ENCODE results near the gene AOC3. TPM values are rescaled to one million over a fixed set of nuclear protein-coding genes. Genes with fewer than 3 reads are reported as not detected.
"Not testable (repeated sequence)": the region's sequence is repeated elsewhere in the genome, so short reads cannot be mapped to it uniquely, and the experiment has no call there.

The AOC3 gene
- total RNA-seq, 1 experiment from 2014 or later: 0.11 TPM

DNA sequence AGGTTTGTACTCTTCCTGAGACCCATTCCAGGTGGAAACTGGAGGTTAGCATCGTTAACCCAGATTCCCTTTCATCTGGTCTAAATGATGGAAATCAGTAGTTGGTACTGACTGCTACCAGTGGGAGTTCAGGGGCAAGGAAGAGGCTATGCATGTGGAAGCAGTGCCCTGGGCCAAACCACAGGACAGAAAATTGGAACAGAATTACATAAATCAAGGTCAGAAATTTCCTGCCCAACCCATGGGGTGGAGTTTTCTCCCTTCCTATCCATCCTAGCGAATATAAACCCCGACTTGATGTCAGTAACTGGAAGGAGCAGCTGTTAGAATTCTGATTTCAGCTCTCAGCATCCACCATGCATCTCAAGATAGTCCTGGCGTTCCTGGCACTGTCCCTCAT lies 6.7 kb upstream of the AOC3 start, which contains the start of gene AOC2:
Gene AOC2 (plus strand): TSS at position 310 of the 400 bp plus-strand sequence. CDS start 47 bp downstream, at position 357.
- DNase-seq (ENCODE audit: low read depth): no peak

DNA sequence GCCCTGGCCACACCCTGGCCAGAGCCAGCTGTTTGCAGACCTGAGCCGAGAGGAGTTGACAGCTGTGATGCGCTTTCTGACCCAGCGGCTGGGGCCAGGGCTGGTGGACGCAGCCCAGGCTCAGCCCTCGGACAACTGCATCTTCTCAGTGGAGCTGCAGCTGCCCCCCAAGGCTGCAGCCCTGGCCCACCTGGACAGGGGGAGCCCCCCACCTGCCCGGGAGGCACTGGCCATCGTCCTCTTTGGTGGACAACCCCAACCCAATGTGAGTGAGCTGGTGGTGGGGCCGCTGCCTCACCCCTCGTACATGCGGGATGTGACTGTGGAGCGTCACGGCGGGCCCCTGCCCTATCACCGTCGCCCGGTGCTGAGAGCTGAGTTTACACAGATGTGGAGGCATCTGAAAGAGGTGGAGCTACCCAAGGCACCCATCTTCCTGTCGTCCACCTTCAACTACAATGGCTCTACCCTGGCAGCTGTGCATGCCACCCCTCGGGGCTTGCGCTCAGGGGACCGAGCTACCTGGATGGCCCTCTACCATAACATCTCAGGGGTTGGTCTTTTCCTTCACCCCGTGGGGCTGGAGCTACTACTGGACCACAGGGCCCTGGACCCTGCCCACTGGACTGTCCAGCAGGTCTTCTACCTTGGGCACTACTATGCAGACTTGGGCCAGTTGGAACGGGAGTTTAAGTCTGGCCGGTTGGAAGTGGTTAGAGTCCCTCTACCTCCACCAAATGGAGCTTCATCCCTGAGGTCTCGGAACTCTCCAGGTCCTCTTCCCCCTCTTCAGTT lies 6.0 kb upstream of the AOC3 start:
- DNase-seq (ENCODE audit: low read depth): no peak

GRCh38 chr17:42845556-42845917 lies 5.5 kb upstream of the AOC3 start:
- no peak for DNase-seq (ENCODE audit: low read depth)

- DNase-seq (ENCODE audit: low read depth): peak; percentile 34
These were observed 4.9 kb upstream of the AOC3 start for GRCh38 chr17:42845918-42846593.

- DNase-seq (ENCODE audit: low read depth): no peak
These were observed 4.3 kb upstream of the AOC3 start for GRCh38 chr17:42846594-42847280.

GRCh38 chr17:42848093-42848492 lies 2.9 kb upstream of the AOC3 start:
- no peak for DNase-seq (ENCODE audit: low read depth)

GRCh38 chr17:42849031-42849430 lies 2.0 kb upstream of the AOC3 start:
- DNase-seq (ENCODE audit: low read depth): no peak

DNA sequence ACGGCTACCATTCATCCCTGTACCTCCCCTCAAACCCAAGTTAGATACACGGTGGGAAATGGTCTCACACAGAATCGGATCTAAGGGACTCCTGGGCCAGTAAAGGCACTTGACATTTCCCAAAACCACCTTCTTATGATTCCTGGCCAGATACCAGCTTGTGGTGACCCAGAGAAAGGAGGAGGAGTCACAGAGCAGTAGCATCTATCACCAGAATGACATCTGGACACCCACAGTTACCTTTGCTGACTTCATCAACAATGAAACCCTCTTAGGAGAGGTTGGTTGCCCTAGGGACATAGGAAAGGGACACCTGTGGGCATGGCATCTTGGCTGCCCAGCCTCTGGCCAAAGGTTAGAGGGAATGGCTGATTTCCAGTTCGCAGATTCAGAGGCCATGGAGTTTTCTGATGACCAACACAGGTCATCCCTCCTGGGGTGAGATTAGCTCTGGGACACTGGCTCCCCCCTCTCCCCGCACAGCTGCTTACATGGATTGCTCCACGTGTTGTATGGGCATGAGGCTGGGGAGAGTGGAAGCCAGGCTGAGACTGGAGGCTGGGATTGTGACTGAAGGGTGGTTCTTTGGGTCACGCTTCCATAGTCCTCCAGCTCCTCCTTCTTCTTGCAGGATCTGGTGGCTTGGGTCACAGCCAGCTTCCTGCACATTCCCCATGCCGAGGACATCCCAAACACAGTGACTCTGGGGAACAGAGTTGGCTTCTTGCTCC lies 1.4 kb upstream of the AOC3 start:
- DNase-seq (ENCODE audit: low read depth): no peak

GRCh38 chr17:42851371-42852240 lies 607 bp downstream of the AOC3 start:
- DNase-seq (ENCODE audit: low read depth): not testable (repeated sequence)

DNA sequence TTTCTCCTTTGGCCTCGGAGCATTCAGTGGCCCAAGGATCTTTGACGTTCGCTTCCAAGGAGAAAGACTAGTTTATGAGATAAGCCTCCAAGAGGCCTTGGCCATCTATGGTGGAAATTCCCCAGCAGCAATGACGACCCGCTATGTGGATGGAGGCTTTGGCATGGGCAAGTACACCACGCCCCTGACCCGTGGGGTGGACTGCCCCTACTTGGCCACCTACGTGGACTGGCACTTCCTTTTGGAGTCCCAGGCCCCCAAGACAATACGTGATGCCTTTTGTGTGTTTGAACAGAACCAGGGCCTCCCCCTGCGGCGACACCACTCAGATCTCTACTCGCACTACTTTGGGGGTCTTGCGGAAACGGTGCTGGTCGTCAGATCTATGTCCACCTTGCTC lies 1.4 kb downstream of the AOC3 start:
- no peak for DNase-seq (ENCODE audit: low read depth)

- DNase-seq (ENCODE audit: low read depth): no peak
These were observed 2.0 kb downstream of the AOC3 start for GRCh38 chr17:42853004-42853403.

DNA sequence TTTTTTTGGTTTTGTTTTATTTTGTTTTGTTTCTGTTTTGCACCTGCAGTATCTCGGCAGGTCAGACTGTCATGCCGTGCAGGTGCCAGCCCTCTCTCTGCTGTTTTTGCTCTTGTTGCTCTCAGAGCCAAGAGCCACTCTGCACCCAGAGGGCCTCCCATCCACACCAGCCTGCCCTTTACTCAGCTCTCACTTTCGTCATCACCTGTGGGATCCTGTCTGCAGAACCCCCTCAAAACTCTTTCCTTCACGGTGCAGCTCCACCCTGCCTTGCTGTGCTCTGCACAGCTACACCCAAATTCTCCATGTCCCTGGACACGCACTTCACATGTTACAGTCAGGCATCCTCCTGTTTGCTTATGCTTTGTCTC lies 2.6 kb downstream of the AOC3 start:
- DNase-seq (ENCODE audit: low read depth): no peak

DNA sequence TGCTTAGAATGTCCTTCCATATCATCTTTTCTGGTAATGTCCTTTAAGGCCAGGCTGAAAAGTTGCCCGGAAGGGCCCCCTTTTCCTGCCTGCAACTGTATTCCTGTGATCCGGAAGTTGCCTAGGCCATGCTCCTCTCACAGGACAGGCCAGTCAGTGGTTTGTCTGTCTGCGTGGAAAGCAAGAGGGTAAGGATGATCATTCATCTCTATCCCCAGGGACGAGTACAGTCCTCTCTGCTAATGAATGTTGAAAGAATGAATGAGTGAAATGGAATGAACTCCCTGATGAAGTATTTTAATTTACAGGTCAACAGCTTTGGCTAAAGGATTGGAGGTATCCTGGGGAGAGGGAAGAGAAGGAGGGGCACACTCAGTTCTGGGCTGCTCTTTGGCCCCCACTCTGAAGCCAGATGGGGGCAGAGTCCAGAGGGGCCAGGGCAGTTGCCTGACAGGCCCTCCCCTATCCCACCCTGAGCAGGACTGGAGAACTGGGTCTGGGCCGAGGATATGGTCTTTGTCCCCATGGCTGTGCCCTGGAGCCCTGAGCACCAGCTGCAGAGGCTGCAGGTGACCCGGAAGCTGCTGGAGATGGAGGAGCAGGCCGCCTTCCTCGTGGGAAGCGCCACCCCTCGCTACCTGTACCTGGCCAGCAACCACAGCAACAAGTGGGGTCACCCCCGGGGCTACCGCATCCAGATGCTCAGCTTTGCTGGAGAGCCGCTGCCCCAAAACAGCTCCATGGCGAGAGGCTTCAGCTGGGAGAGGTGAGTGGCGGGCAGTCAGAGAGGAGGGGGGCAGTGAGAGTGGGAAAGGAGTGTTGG lies 3.2 kb downstream of the AOC3 start:
- DNase-seq (ENCODE audit: low read depth): no peak

- DNase-seq (ENCODE audit: low read depth): no peak
These were observed 4.1 kb downstream of the AOC3 start for GRCh38 chr17:42855048-42855596.

DNA sequence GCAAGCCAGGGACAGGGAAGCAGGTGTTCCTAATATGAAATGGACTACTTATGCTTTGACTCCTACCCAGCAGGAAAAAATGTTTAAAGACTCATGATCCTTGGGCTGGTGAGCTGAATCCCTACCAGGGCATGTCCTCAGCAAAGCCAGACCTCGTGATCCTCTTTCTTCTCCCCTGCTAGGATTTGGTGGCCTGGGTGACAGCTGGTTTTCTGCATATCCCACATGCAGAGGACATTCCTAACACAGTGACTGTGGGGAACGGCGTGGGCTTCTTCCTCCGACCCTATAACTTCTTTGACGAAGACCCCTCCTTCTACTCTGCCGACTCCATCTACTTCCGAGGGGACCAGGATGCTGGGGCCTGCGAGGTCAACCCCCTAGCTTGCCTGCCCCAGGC lies 5.1 kb downstream of the AOC3 start:
- DNase-seq (ENCODE audit: low read depth): not testable (repeated sequence)

DNA sequence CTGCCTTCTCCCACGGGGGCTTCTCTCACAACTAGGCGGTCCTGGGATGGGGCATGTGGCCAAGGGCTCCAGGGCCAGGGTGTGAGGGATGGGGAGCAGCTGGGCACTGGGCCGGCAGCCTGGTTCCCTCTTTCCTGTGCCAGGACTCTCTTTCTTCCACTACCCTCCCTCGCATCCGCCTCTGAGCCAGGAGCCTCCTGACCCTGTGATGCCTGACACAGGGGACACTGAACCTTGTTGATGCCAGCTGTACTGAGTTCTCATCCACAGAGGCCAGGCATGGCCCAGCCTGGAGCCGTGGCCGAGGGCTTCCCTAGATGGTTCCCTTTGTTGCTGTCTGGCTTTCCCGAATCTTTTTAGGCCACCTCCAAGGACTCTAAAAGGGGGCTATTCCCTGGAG lies 5.5 kb downstream of the AOC3 start:
- DNase-seq (ENCODE audit: low read depth): not testable (repeated sequence)

- no peak for DNase-seq (ENCODE audit: low read depth)
These were observed 6.4 kb downstream of the AOC3 start for GRCh38 chr17:42857389-42857788.

DNA sequence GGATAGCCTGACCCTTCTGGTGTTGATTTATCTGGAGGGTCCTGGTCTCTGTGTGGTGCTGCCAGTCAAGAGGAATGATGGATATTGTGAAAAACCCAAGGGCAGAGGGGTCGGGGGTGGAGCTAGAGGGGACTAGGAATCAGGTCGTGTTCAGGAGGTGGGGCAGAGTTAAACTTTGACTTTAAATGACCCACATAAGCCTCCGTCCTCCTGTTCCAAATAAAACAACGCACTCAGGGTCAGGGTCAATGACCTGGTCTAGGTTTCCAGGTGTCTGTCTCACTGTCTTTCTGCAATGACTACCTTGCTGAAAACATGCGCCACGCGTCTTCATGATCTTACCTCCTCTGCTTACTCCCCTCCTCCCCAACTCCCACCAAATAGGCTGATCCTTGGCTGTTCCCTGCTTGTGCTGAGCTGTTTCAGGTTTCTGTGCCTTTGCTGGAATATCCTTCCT lies 14.7 kb downstream of the AOC3 start:
- DNase-seq (ENCODE audit: low read depth): no peak

- no peak for DNase-seq (ENCODE audit: low read depth)
These were observed 15.2 kb downstream of the AOC3 start for GRCh38 chr17:42866216-42866615.
